Liver (tissue), 9 donors: Measurements from ENCODE around the gene PCDHGB5. TPM values are rescaled to one million over a fixed set of nuclear protein-coding genes. Genes with fewer than 3 reads are reported as not detected.
A peak's percentile ranks its signal among the peaks of the same experiment; 100 is the strongest.

Source experiments
- DNase-seq: peaks from one replicate; pipeline ENCODE4 v3.0.0-alpha.2; 2017; ENCODE audit warnings: low spot score
- H3K27ac ChIP-seq, 2 donors: one replicate each; pipeline ENCODE4 v1.7.0; 2013; ENCODE audit warnings: inconsistent platforms in 2 of 2, low read length in 2 of 2, control low read depth in 1 of 2, low read depth in 1 of 2, mild to moderate bottlenecking in 1 of 2
- H3K27me3 ChIP-seq, 4 donors: one replicate each; pipeline versions ENCODE4 v1.6.1 to v1.7.0; 2013; ENCODE audit warnings: low read length in 3 of 4, inconsistent platforms in 1 of 4, mild to moderate bottlenecking in 1 of 4, moderate library complexity in 1 of 4; ENCODE audit not compliant: control insufficient read depth in 4 of 4, insufficient read depth in 4 of 4
- H3K36me3 ChIP-seq, 4 donors: one replicate each; pipeline versions ENCODE4 v1.6.1 to v1.7.0; 2013; ENCODE audit warnings: low read length in 3 of 4, mild to moderate bottlenecking in 3 of 4, low read depth in 1 of 4, moderate library complexity in 1 of 4; ENCODE audit not compliant: control insufficient read depth in 4 of 4, insufficient read depth in 3 of 4
- H3K4me1 ChIP-seq, 4 donors: one replicate each; pipeline versions ENCODE4 v1.6.1 to v1.7.0; 2013; ENCODE audit warnings: low read length in 3 of 4, mild to moderate bottlenecking in 3 of 4, moderate library complexity in 1 of 4; ENCODE audit not compliant: control insufficient read depth in 4 of 4, insufficient read depth in 4 of 4
- H3K4me3 ChIP-seq, 3 donors: one replicate each; pipeline versions ENCODE4 v1.6.1 to v1.7.0; 2013; ENCODE audit warnings: low read length in 3 of 3, control low read depth in 1 of 3, low read depth in 1 of 3, mild to moderate bottlenecking in 1 of 3
- H3K9ac ChIP-seq, 2 donors: one replicate each; pipeline ENCODE4 v1.7.0; 2013; ENCODE audit warnings: low read length in 2 of 2, mild to moderate bottlenecking in 2 of 2, moderate library complexity in 2 of 2, control low read depth in 1 of 2, low read depth in 1 of 2
- H3K9me3 ChIP-seq, 4 donors: one replicate each; pipeline versions ENCODE4 v1.6.1 to v1.7.0; 2013; ENCODE audit warnings: low read length in 3 of 4; ENCODE audit not compliant: control insufficient read depth in 4 of 4
- ATF3 ChIP-seq: IDR thresholded peaks from 2 replicates; pipeline ENCODE4 v1.6.1; 2016; ENCODE audit warnings: antibody characterized with exemption
- CTCF ChIP-seq: fragments of 150-350 bp; IDR thresholded peaks from 2 replicates; pipeline ENCODE4 v1.5.1; 2017; ENCODE audit warnings: improper control_type of control experiment, low read depth, low read length; ENCODE audit not compliant: missing input control
- EGR1 ChIP-seq, 2 donors: IDR thresholded peaks; 2 replicates each; pipeline ENCODE4 v1.6.1; 2016 to 2018; ENCODE audit warnings: antibody characterized with exemption in 2 of 2, low read depth in 2 of 2
- FOXA1 ChIP-seq: IDR thresholded peaks from 2 replicates; pipeline ENCODE4 v1.6.1; 2016; ENCODE audit warnings: antibody characterized with exemption
- FOXA2 ChIP-seq: IDR thresholded peaks from 2 replicates; pipeline ENCODE4 v1.6.1; 2016; ENCODE audit warnings: antibody characterized with exemption
- GABPA ChIP-seq, 2 donors: IDR thresholded peaks in 1 of 2; conservative IDR thresholded peaks in 1 of 2; 2 replicates each; pipeline ENCODE4 v1.6.1; 2016; ENCODE audit warnings: antibody characterized with exemption in 2 of 2, mild to moderate bottlenecking in 1 of 2, moderate library complexity in 1 of 2
- HNF4A ChIP-seq, 2 donors: conservative IDR thresholded peaks; 2 replicates each; pipeline ENCODE4 v1.6.1; 2016; ENCODE audit warnings: antibody characterized with exemption in 2 of 2, mild to moderate bottlenecking in 2 of 2
- HNF4G ChIP-seq: IDR thresholded peaks from 2 replicates; pipeline ENCODE4 v1.6.1; 2016; ENCODE audit warnings: antibody characterized with exemption
- JUND ChIP-seq, 2 donors: IDR thresholded peaks; 2 replicates each; pipeline ENCODE4 v1.6.1; 2016; ENCODE audit warnings: antibody characterized with exemption in 2 of 2
- MAX ChIP-seq: IDR thresholded peaks from 2 replicates; pipeline ENCODE4 v1.6.1; 2016; ENCODE audit warnings: antibody characterized with exemption
- NR2F2 ChIP-seq: IDR thresholded peaks from 2 replicates; pipeline ENCODE4 v1.6.1; 2016; ENCODE audit warnings: antibody characterized with exemption
- RAD21 ChIP-seq, 2 donors: IDR thresholded peaks; 2 replicates each; pipeline ENCODE4 v1.6.1; 2016; ENCODE audit warnings: antibody characterized with exemption in 2 of 2, mild to moderate bottlenecking in 2 of 2
- REST ChIP-seq: IDR thresholded peaks from 2 replicates; pipeline ENCODE4 v1.6.1; 2016; ENCODE audit warnings: antibody characterized with exemption, mild to moderate bottlenecking
- RXRA ChIP-seq, 2 donors: IDR thresholded peaks; 2 replicates each; pipeline ENCODE4 v1.6.1; 2017 to 2018; ENCODE audit warnings: antibody characterized with exemption in 2 of 2, mild to moderate bottlenecking in 1 of 2
- SP1 ChIP-seq: IDR thresholded peaks from 2 replicates; pipeline ENCODE4 v1.6.1; 2018; ENCODE audit warnings: antibody characterized with exemption, mild to moderate bottlenecking
- TAF1 ChIP-seq: conservative IDR thresholded peaks from 2 replicates; pipeline ENCODE4 v1.6.1; 2016; ENCODE audit warnings: antibody characterized with exemption, mild to moderate bottlenecking
- YY1 ChIP-seq: IDR thresholded peaks from 2 replicates; pipeline ENCODE4 v1.6.1; 2016; ENCODE audit warnings: antibody characterized with exemption, mild to moderate bottlenecking
- ZBTB33 ChIP-seq: IDR thresholded peaks from 2 replicates; pipeline ENCODE4 v1.6.1; 2016; ENCODE audit warnings: antibody characterized with exemption
- WGBS: extraction: QIAGEN DNeasy Blood & Tissue Kit; methylation state at CpG from one replicate; pipeline ENCODE4 v1.1.7; 2013; 5-methylcytosine and 5-hydroxymethylcytosine counted together
- polyA plus RNA-seq, 2 donors: library from polyadenylated mRNA; stranded (reverse) in 1 of 2; unstranded in 1 of 2; fragments of 200-250 nt in 1 of 2; fragments of >200 nt in 1 of 2; fragmentation: Nextera tagmentation in 1 of 2; extraction: Ambion mirVana in 1 of 2; gene quantifications; one replicate each; pipeline versions ENCODE4 v1.2.1 to v1.2.3, GENCODE V29; 2013 to 2015
- total RNA-seq, 2 donors: library from RNA; depleted of rRNA; stranded (reverse); fragments of >200 nt; gene quantifications; one replicate each; pipeline ENCODE4 v1.2.3, GENCODE V29; 2014
- donor health status: healthy.
- donor health status: healthy.
- donor health status: healthy.
- donor health status: healthy.
- donor health status: healthy.

The PCDHGB5 gene
- total and polyA plus RNA-seq, 4 donors = 0.76 to 3.8 (median 2.3) TPM

- Histone ChIP-seq H3K27ac (no peak overlapping the region), H3K4me3 (peak overlapping the region in 2 of 3 donors; percentile 29 to 45), H3K4me1 (no peaks in the 10 kb centered on the region), H3K27me3 (peaks cover 0 to 2% (median 0%) of the 10 kb centered on the region in 4 donors), H3K9me3 (peaks cover 32 to 69% (median 47%) of the 10 kb centered on the region in 4 donors), H3K36me3 (peaks cover 0 to 3% (median 0%) of the 10 kb centered on the region in 4 donors), H3K9ac (no peak overlapping the region)
- DNase-seq = no peak
- WGBS = 38% methylated on average over 24 of the region's 24 CpGs
- TF ChIP-seq EGR1 (IDR thresholded peaks at IDR 0.05; ENCODE audit: low read depth in 2 of 2) (no peak), MAX (no peak), YY1 (no peak), RAD21 (IDR thresholded peaks at IDR 0.05) (no peak), RXRA (IDR thresholded peaks at IDR 0.05) (no peak), TAF1 (no peak), REST (no peak), HNF4A (conservative IDR thresholded peaks at IDR 0.05) (no peak)
Measured at GRCh38 chr5:141355641-141356040, 42.1 kb upstream of the PCDHGB5 start.

- 60% methylated on average over 5 of the region's 5 CpGs for WGBS
- H3K9me3 ChIP-seq = peaks cover 36 to 69% (median 47%) of the 10 kb centered on the region in 4 donors
- H3K27me3 ChIP-seq = peaks cover 0 to 2% (median 0%) of the 10 kb centered on the region in 4 donors
- no peak for DNase-seq
- peak overlapping the region in 1 of 3 donors; percentile 1 for H3K4me3 ChIP-seq
- H3K9ac ChIP-seq = no peak overlapping the region
- H3K4me1 ChIP-seq = no peaks in the 10 kb centered on the region
- H3K27ac ChIP-seq = no peak overlapping the region
- H3K36me3 ChIP-seq = peaks cover 0 to 3% (median 0%) of the 10 kb centered on the region in 4 donors
- no peak for TF ChIP-seq RAD21 (IDR thresholded peaks at IDR 0.05)
- TF ChIP-seq ZBTB33 = no peak
- no peak for TF ChIP-seq NR2F2
- no peak for TF ChIP-seq REST
- TF ChIP-seq SP1 = no peak
- no peak for TF ChIP-seq RXRA (IDR thresholded peaks at IDR 0.05)
- TF ChIP-seq FOXA2 = no peak
- no peak for TF ChIP-seq JUND (IDR thresholded peaks at IDR 0.05)
- no peak for TF ChIP-seq EGR1 (IDR thresholded peaks at IDR 0.05; ENCODE audit: low read depth in 2 of 2)
- TF ChIP-seq HNF4A (conservative IDR thresholded peaks at IDR 0.05) = no peak
- TF ChIP-seq MAX = no peak
- TF ChIP-seq FOXA1 = no peak
- TF ChIP-seq ATF3 = no peak
- no peak for TF ChIP-seq TAF1
- no peak for TF ChIP-seq HNF4G
- no peak for TF ChIP-seq YY1
- no peak for TF ChIP-seq CTCF
- TF ChIP-seq GABPA (IDR thresholded peaks at IDR 0.05 in 1 of 2, conservative IDR thresholded peaks at IDR 0.05 in 1 of 2) = no peak
Measured at GRCh38 chr5:141356133-141356532, 41.6 kb upstream of the PCDHGB5 start.
